Measurements from ENCODE around the gene SYNJ1. TPM values are rescaled to one million over a fixed set of nuclear protein-coding genes. Genes with fewer than 3 reads are reported as not detected.

Gene SYNJ1
- total RNA-seq, 3 donors from 2014 or later (not counting 1 experiment from before 2014, with no cell fraction given), result 16.2 to 22.4 (median 20.1) TPM

GRCh38 chr21:32593690-32594089, 134.1 kb downstream of the SYNJ1 start:
- intact Hi-C loops (cut with micrococcal nuclease), result no loop called here
- no peak overlapping the region for H3K4me3 ChIP-seq (ENCODE audit: low read length)
- TF ChIP-seq CTCF (IDR thresholded peaks at IDR 0.05), result no peak
- Mint-ChIP-seq H3K27me3 (ENCODE audit: low read depth in 2 of 2) (no peaks in the 10 kb centered on the region), H3K9me3 (no peaks in the 10 kb centered on the region), H3K27ac (no peak overlapping the region), H3K4me3 (no peak overlapping the region), H3K4me1 (no peaks in the 10 kb centered on the region), H3K36me3 (no peaks in the 10 kb centered on the region)
- no peaks in the 10 kb centered on the region for H3K9me3 ChIP-seq (ENCODE audit: control insufficient read depth, insufficient read depth, low read length)
- 92% methylated on average over 5 of the region's 8 CpGs for WGBS (ENCODE audit: insufficient coverage)
- no peaks in the 10 kb centered on the region for H3K27me3 ChIP-seq (ENCODE audit: control insufficient read depth, insufficient read depth, low read length)
- ATAC-seq, result no peak
- no peak for DNase-seq
- no peak overlapping the region for H3K27ac ChIP-seq (ENCODE audit: low read length)
- H3K4me1 ChIP-seq (ENCODE audit: control insufficient read depth, insufficient read depth, low read length), result no peaks in the 10 kb centered on the region
- no peaks in the 10 kb centered on the region for H3K36me3 ChIP-seq (ENCODE audit: control insufficient read depth, insufficient read depth, low read length)

GRCh38 chr21:32592929-32593502, 134.8 kb downstream of the SYNJ1 start:
- Mint-ChIP-seq H3K27ac (no peak overlapping the region), H3K9me3 (no peaks in the 10 kb centered on the region)

GRCh38 chr21:32590130-32590529, 137.7 kb downstream of the SYNJ1 start:
- ATAC-seq, result no peak
- no peak overlapping the region for H3K27ac Mint-ChIP-seq
- no peaks in the 10 kb centered on the region for H3K27me3 Mint-ChIP-seq (ENCODE audit: low read depth in 2 of 2)

More at GRCh38 chr21:32592929-32593502, 134.8 kb downstream of the SYNJ1 start:
- WGBS (ENCODE audit: insufficient coverage), result 95% methylated on average over 10 of the region's 10 CpGs
- TF ChIP-seq CTCF (IDR thresholded peaks at IDR 0.05), result no peak
- Histone ChIP-seq H3K9me3 (ENCODE audit: control insufficient read depth, insufficient read depth, low read length) (no peaks in the 10 kb centered on the region), H3K27me3 (ENCODE audit: control insufficient read depth, insufficient read depth, low read length) (no peaks in the 10 kb centered on the region), H3K4me3 (ENCODE audit: low read length) (no peak overlapping the region), H3K4me1 (ENCODE audit: control insufficient read depth, insufficient read depth, low read length) (no peaks in the 10 kb centered on the region), H3K36me3 (ENCODE audit: control insufficient read depth, insufficient read depth, low read length) (no peaks in the 10 kb centered on the region), H3K27ac (ENCODE audit: low read length) (no peak overlapping the region)
- no peak for ATAC-seq
- no peaks in the 10 kb centered on the region for H3K27me3 Mint-ChIP-seq (ENCODE audit: low read depth in 2 of 2)
- no peaks in the 10 kb centered on the region for H3K36me3 Mint-ChIP-seq
- H3K4me3 Mint-ChIP-seq, result no peak overlapping the region
- H3K4me1 Mint-ChIP-seq, result no peaks in the 10 kb centered on the region
- intact Hi-C loops (cut with micrococcal nuclease), result no loop called here
- no peak for DNase-seq

More at GRCh38 chr21:32590130-32590529, 137.7 kb downstream of the SYNJ1 start:
- H3K4me3 Mint-ChIP-seq, result no peak overlapping the region
- no peaks in the 10 kb centered on the region for H3K4me1 Mint-ChIP-seq
- no peak for DNase-seq
- Histone ChIP-seq H3K4me1 (ENCODE audit: control insufficient read depth, insufficient read depth, low read length) (no peaks in the 10 kb centered on the region), H3K4me3 (ENCODE audit: low read length) (no peak overlapping the region), H3K27ac (ENCODE audit: low read length) (no peak overlapping the region), H3K27me3 (ENCODE audit: control insufficient read depth, insufficient read depth, low read length) (no peaks in the 10 kb centered on the region), H3K36me3 (ENCODE audit: control insufficient read depth, insufficient read depth, low read length) (no peaks in the 10 kb centered on the region), H3K9me3 (ENCODE audit: control insufficient read depth, insufficient read depth, low read length) (no peaks in the 10 kb centered on the region)
- no peak for TF ChIP-seq CTCF (IDR thresholded peaks at IDR 0.05)
- no peaks in the 10 kb centered on the region for H3K36me3 Mint-ChIP-seq
- WGBS (ENCODE audit: insufficient coverage), result 89% methylated on average over 4 of the region's 4 CpGs
- no peaks in the 10 kb centered on the region for H3K9me3 Mint-ChIP-seq
- intact Hi-C loops (cut with micrococcal nuclease), result no loop called here
